Measurements from ENCODE around the gene GUCA1A.

- TF ChIP-seq, protein P1, sequence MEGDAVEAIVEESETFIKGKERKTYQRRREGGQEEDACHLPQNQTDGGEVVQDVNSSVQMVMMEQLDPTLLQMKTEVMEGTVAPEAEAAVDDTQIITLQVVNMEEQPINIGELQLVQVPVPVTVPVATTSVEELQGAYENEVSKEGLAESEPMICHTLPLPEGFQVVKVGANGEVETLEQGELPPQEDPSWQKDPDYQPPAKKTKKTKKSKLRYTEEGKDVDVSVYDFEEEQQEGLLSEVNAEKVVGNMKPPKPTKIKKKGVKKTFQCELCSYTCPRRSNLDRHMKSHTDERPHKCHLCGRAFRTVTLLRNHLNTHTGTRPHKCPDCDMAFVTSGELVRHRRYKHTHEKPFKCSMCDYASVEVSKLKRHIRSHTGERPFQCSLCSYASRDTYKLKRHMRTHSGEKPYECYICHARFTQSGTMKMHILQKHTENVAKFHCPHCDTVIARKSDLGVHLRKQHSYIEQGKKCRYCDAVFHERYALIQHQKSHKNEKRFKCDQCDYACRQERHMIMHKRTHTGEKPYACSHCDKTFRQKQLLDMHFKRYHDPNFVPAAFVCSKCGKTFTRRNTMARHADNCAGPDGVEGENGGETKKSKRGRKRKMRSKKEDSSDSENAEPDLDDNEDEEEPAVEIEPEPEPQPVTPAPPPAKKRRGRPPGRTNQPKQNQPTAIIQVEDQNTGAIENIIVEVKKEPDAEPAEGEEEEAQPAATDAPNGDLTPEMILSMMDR (conservative IDR thresholded peaks at IDR 0.05; ENCODE audit: low read depth, low read length), result no peak
- TF ChIP-seq MAZ (IDR thresholded peaks at IDR 0.05; ENCODE audit: borderline replicate concordance, low read depth, low read length), result no peak
- no peak for TF ChIP-seq POLR2A (IDR thresholded peaks at IDR 0.05; ENCODE audit: low read depth, low read length)
- no peak for TF ChIP-seq RFX5 (IDR thresholded peaks at IDR 0.05; ENCODE audit: low read depth, low read length)
Measured at GRCh38 chr6:42138190-42138589, 35.0 kb upstream of the GUCA1A start.

Measured in IMR-90 (cell line).